Psoas muscle (tissue), 8 donors: ENCODE measurements around the gene KANTR. TPM values are rescaled to one million over a fixed set of nuclear protein-coding genes. Genes with fewer than 3 reads are reported as not detected.
"Not testable (repeated sequence)": the region's sequence is repeated elsewhere in the genome, so short reads cannot be mapped to it uniquely, and the experiment has no call there.

Experiments
- ATAC-seq, 4 donors: fragments of 200-7000 bp; cut with Tn5 transposase; one replicate each; pipeline ENCODE4 v1.9.1; 2020; ENCODE audit warnings: moderate library complexity in 3 of 4, mild to moderate bottlenecking in 2 of 4
- DNase-seq, 2 donors: peaks; one replicate each; pipeline ENCODE4 v3.0.0-alpha.2; 2020
- H3K27ac ChIP-seq: fragments of 200-600 bp; one replicate; pipeline ENCODE4 v1.8.0; 2022
- H3K27me3 ChIP-seq, 3 donors: fragments of 200-600 bp in 1 of 3; one replicate each; pipeline versions ENCODE4 v1.6.1 to v1.8.0; 2013 to 2022; ENCODE audit warnings: low read length in 2 of 3, mild to moderate bottlenecking in 2 of 3, moderate library complexity in 1 of 3; ENCODE audit not compliant: insufficient read depth in 3 of 3
- H3K36me3 ChIP-seq, 2 donors: fragments of 200-600 bp in 1 of 2; one replicate each; pipeline versions ENCODE4 v1.6.1 to v1.8.0; 2013 to 2022; ENCODE audit warnings: low read depth in 1 of 2, mild to moderate bottlenecking in 1 of 2, moderate library complexity in 1 of 2; ENCODE audit not compliant: insufficient read depth in 1 of 2
- H3K4me1 ChIP-seq: fragments of 200-600 bp; one replicate; pipeline ENCODE4 v1.8.0; 2022
- H3K4me3 ChIP-seq: fragments of 200-600 bp; one replicate; pipeline ENCODE4 v1.8.0; 2022; ENCODE audit warnings: mild to moderate bottlenecking
- H3K9me3 ChIP-seq: fragments of 200-600 bp; one replicate; pipeline ENCODE4 v1.8.0; 2022
- WGBS, 3 donors: extraction: QIAGEN DNeasy Blood & Tissue Kit; methylation state at CpG; one replicate each; pipeline versions ENCODE4 v1.1.6 to v1.1.7; 2013; 5-methylcytosine and 5-hydroxymethylcytosine counted together
- intact Hi-C, 2 donors: fragments of 100-400 bp; cut with DNase I; formaldehyde crosslinking; loops; one replicate each; pipeline versions ENCODE4 v1.11.0 to v1.14.2; 2022
- polyA plus RNA-seq, 3 donors: library from polyadenylated mRNA; stranded (reverse); fragments of 200-250 nt; gene quantifications; one replicate each; pipeline ENCODE4 v1.2.3, GENCODE V29; 2013
- total RNA-seq, 4 donors: library from RNA; stranded (reverse); fragmentation: NEBNext Ultra II Directional in 2 of 4; extraction: Animal tissue kit (Norgen Biotek cat#: 25700) in 2 of 4; gene quantifications; one replicate each; pipeline versions ENCODE4 v1.2.1 to v1.2.4, GENCODE V29; 2021 to 2023
- TF ChIP-seq, protein P1 (sequence below): fragments of 200-600 bp; IDR thresholded peaks from one replicate; pipeline ENCODE4 v1.8.0; 2022; ENCODE audit warnings: antibody characterized with exemption
- donor health status: healthy with polysubstance abuse.
- donor health status: DM: no; HTN: no; CAD: no; lungs with moderate emphysema.
- donor health status: Bipolar disorder and iron deficiency.
- donor health status: healthy.
- donor health status: DM: yes; HTN: yes; CAD: no.
- donor health status: DM: no; HTN: no; CAD: no.
- donor health status: DM: no; HTN: no; CAD: no.
- donor health status: DM: yes; HTN: yes; CAD: no.

KANTR gene
- total and polyA plus RNA-seq, 7 donors, result 0.89 to 8.2 (median 3.7) TPM

GRCh38 chrX:53160297-53160983 lies 66.5 kb downstream of the KANTR start:
- peak in 3 of 4 donors; percentile 52 to 63 (median 61) for ATAC-seq
- Histone ChIP-seq H3K27me3 (no peaks in the 10 kb centered on the region), H3K9me3 (no peaks in the 10 kb centered on the region), H3K27ac (peak overlapping the region; percentile 75), H3K36me3 (no peaks in the 10 kb centered on the region), H3K4me1 (peaks cover 13% of the 10 kb centered on the region), H3K4me3 (no peak overlapping the region)
- intact Hi-C loops, result no loop called here
- no peak for DNase-seq
- WGBS, 3 donors, result 57 to 71% (median 67%) methylated on average over 6 of the region's 6 CpGs
- TF ChIP-seq, protein P1, sequence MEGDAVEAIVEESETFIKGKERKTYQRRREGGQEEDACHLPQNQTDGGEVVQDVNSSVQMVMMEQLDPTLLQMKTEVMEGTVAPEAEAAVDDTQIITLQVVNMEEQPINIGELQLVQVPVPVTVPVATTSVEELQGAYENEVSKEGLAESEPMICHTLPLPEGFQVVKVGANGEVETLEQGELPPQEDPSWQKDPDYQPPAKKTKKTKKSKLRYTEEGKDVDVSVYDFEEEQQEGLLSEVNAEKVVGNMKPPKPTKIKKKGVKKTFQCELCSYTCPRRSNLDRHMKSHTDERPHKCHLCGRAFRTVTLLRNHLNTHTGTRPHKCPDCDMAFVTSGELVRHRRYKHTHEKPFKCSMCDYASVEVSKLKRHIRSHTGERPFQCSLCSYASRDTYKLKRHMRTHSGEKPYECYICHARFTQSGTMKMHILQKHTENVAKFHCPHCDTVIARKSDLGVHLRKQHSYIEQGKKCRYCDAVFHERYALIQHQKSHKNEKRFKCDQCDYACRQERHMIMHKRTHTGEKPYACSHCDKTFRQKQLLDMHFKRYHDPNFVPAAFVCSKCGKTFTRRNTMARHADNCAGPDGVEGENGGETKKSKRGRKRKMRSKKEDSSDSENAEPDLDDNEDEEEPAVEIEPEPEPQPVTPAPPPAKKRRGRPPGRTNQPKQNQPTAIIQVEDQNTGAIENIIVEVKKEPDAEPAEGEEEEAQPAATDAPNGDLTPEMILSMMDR, result no peak

- Histone ChIP-seq H3K27me3 (no peaks in the 10 kb centered on the region), H3K36me3 (no peaks in the 10 kb centered on the region), H3K4me3 (no peak overlapping the region), H3K27ac (no peak overlapping the region), H3K4me1 (peaks cover 9% of the 10 kb centered on the region), H3K9me3 (no peaks in the 10 kb centered on the region)
- DNase-seq (no peak), ATAC-seq (no peak)
- TF ChIP-seq, protein P1, result no peak
- intact Hi-C loops, result no loop called here
- WGBS, 3 donors, result 79 to 97% (median 90%) methylated on average over 7 of the region's 7 CpGs
Measured at GRCh38 chrX:53163436-53163835, 69.5 kb downstream of the KANTR start.

DNA sequence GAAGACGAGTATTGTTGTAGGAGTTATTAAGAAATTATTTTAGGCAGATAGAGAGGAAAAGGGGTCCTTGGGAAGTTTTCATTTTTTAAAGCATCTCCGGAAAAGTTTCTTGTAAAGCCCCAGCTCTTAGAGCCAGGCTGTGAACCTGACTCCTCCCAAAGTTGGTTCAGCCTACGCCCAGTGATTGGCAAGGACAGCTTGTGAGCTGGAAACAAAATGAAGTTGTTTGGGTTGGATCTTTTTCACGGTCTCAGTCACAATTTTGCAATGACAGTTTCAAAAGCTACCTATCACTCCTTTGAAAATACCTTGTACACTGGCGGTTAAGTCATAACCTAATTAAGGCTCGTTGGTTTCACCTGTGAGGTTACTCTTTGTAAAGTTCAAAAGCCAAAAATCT lies 70.6 kb downstream of the KANTR start:
- H3K36me3 ChIP-seq, H3K27me3 ChIP-seq, intact Hi-C loops, H3K9me3 ChIP-seq, H3K4me1 ChIP-seq, H3K4me3 ChIP-seq: not testable (repeated sequence)
- 25 to 36% (median 34%) methylated on average over 6 of the region's 6 CpGs for WGBS, 3 donors
- ATAC-seq (peak; percentile 78 to 91 (median 89)), DNase-seq (peak in 1 of 2 donors; percentile 53)
- H3K27ac ChIP-seq, result peak overlapping the region; percentile 70

DNA sequence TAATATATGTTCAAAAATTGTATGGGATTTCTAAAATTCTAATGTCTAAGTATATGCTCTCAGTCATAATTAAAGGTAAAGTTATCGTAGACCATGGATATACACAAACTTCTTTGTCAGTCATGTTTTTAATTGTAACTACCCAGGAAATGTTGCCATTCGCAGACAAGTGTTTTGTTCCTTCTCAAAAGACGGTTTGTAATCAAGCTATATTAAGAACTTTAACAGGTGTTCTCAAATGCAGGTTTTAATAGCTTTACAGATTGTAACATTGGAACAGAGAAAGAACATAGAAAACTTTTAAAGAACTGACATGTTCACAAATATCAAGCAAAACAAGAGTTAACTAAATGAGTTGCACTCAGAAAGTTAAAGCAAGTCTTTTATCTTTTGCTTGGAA lies 72.2 kb downstream of the KANTR start:
- Histone ChIP-seq H3K4me1 (peaks cover 8% of the 10 kb centered on the region), H3K27ac (peak overlapping the region; percentile 70), H3K36me3 (no peaks in the 10 kb centered on the region), H3K9me3 (no peaks in the 10 kb centered on the region), H3K27me3 (no peaks in the 10 kb centered on the region), H3K4me3 (no peak overlapping the region)
- intact Hi-C loops, result no loop called here
- TF ChIP-seq, protein P1, result no peak
- DNase-seq, result no peak
- ATAC-seq, result peak in 3 of 4 donors; percentile 50 to 77 (median 65)
- 21 to 49% (median 45%) methylated on average over 3 of the region's 3 CpGs for WGBS, 3 donors

DNA sequence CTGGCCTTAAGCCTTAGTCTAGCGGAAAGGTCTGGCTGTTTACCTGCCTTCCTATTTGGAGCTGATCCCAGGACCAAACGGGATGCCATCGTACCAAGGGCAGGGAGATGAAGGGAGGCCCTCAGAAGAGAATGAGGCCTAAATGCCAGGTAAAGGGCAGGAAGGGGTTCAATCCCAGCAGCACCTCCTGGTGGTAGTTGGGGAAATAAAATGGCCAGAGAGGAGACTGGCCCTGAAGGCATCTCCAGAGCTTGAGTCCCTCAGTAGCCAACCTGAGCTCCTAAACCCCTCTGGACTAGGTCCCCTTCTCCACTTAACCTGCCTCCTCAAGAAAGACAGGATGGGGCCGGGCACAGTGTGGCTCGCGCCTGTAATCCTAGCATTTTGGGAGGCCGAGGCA lies 77.4 kb downstream of the KANTR start:
- ATAC-seq (no peak), DNase-seq (no peak)
- WGBS, 3 donors, result 92 to 94% (median 93%) methylated on average over 3 to 7 of the region's 7 CpGs
- intact Hi-C loops, result no loop called here
- TF ChIP-seq, protein P1, result no peak
- Histone ChIP-seq H3K4me3 (no peak overlapping the region), H3K27me3 (no peaks in the 10 kb centered on the region), H3K36me3 (peaks cover 0 to 22% of the 10 kb centered on the region in 2 donors), H3K9me3 (no peaks in the 10 kb centered on the region), H3K27ac (no peak overlapping the region), H3K4me1 (no peaks in the 10 kb centered on the region)

Other genes with a start within 250 kb of the KANTR start
- gene XAGE3, start 226.1 kb upstream of the KANTR start, total RNA-seq, result not detected
- under 1 TPM in 1 of 3 donors, not detected in 2; 0.55 TPM for gene XAGE3, start 226.1 kb upstream of the KANTR start, polyA plus RNA-seq
- 1 to 10 TPM; 1.1 to 2.7 (median 2.3) TPM for gene FAM156B, start 196.8 kb upstream of the KANTR start, total RNA-seq
- 1 to 10 TPM; 1.6 to 5.4 (median 2.7) TPM for gene FAM156B, start 196.8 kb upstream of the KANTR start, polyA plus RNA-seq
- 1 to 10 TPM; 3.4 to 8.6 (median 6.2) TPM for gene FAM156A, start 135.6 kb upstream of the KANTR start, total RNA-seq
- 1 to 10 TPM; 4.0 to 9.9 (median 5.3) TPM for gene FAM156A, start 135.6 kb upstream of the KANTR start, polyA plus RNA-seq
- under 1 TPM; 0.13 to 0.34 (median 0.20) TPM for gene GPR173, start 45.4 kb upstream of the KANTR start, total RNA-seq
- under 1 TPM; 0.03 to 0.16 (median 0.08) TPM for gene GPR173, start 45.4 kb upstream of the KANTR start, polyA plus RNA-seq
- gene TSPYL2, start 11.8 kb upstream of the KANTR start, total RNA-seq, result 10 to 100 TPM; 20.0 to 56.4 (median 28.1) TPM
- 10 to 100 TPM in 2 of 3 donors, 1 to 10 TPM in 1; 9.2 to 45.2 (median 23.2) TPM for gene TSPYL2, start 11.8 kb upstream of the KANTR start, polyA plus RNA-seq
- gene KDM5C, start 131.1 kb downstream of the KANTR start, total RNA-seq, result 100 to 1,000 TPM in 2 of 4 donors, 10 to 100 TPM in 2; 62.2 to 119 (median 96.0) TPM
- gene KDM5C, start 131.1 kb downstream of the KANTR start, polyA plus RNA-seq, result 10 to 100 TPM; 22.4 to 52.9 (median 36.1) TPM
- gene IQSEC2, start 187.4 kb downstream of the KANTR start, total RNA-seq, result 10 to 100 TPM; 38.8 to 63.8 (median 47.5) TPM
- gene IQSEC2, start 187.4 kb downstream of the KANTR start, polyA plus RNA-seq, result 10 to 100 TPM in 2 of 3 donors, 1 to 10 TPM in 1; 8.2 to 41.5 (median 32.3) TPM